Adipocyte (in vitro differentiated cells): ENCODE measurements around the gene BAG3.
A peak's percentile ranks its signal among the peaks of the same experiment; 100 is the strongest.

Experiments
- DNase-seq: peaks from one replicate; pipeline ENCODE4 v3.0.0-alpha.2; 2015; ENCODE audit warnings: low read depth
- H3K27me3 ChIP-seq: replicated peaks from 2 replicates; pipeline ENCODE4 v1.7.0; 2013; ENCODE audit warnings: mild to moderate bottlenecking, low read length, moderate library complexity; ENCODE audit not compliant: control insufficient read depth, insufficient read depth
- H3K36me3 ChIP-seq: 2 replicates; pipeline ENCODE4 v1.7.0; 2013; ENCODE audit warnings: low read length, mild to moderate bottlenecking, moderate library complexity; ENCODE audit not compliant: control insufficient read depth, insufficient read depth, severe bottlenecking
- H3K4me1 ChIP-seq: 2 replicates; pipeline ENCODE4 v1.7.0; 2013; ENCODE audit warnings: mild to moderate bottlenecking, low read length, moderate library complexity; ENCODE audit not compliant: control insufficient read depth, insufficient read depth
- H3K4me3 ChIP-seq: 2 replicates; pipeline ENCODE4 v1.7.0; 2013; ENCODE audit warnings: mild to moderate bottlenecking, low read length, moderate library complexity
- H3K9ac ChIP-seq: 2 replicates; pipeline ENCODE4 v1.7.0; 2013; ENCODE audit warnings: mild to moderate bottlenecking, low read length, moderate library complexity
- H3K9me3 ChIP-seq: 2 replicates; pipeline ENCODE4 v1.7.0; 2013; ENCODE audit warnings: mild to moderate bottlenecking, low read length, moderate library complexity; ENCODE audit not compliant: control insufficient read depth

BAG3 gene

DNA sequence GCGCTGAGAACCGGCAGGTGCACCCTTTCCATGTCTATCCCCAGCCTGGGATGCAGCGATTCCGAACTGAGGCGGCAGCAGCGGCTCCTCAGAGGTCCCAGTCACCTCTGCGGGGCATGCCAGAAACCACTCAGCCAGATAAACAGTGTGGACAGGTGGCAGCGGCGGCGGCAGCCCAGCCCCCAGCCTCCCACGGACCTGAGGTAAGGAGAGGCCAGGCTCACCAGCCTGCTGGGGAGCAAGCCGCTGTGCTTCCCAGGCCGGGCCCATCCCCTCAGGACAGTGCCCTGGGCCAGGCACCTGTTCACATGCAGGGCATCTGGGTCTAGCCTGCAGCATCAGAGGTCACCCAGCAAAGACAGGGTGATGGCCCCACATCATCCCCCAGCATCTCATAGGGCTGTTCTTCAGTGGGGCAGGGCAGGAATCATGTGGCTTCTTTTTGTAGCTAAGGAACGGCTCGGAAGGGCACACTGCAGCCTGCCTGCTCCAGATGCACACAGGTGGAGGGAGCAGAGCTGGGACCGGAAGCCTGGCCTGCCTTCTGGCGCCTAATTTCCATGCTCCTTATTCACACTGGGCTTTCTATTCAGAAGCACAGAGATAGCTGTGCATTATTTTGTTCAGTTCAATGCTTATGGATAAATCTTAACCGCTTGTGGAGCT lies 18.9 kb downstream of the BAG3 start:
- Histone ChIP-seq H3K36me3 (peaks cover 53% of the 10 kb centered on the region), H3K4me3 (no peak overlapping the region), H3K9me3 (no peaks in the 10 kb centered on the region), H3K27me3 (no peaks in the 10 kb centered on the region), H3K9ac (peak overlapping the region; percentile 0), H3K4me1 (peaks cover 43% of the 10 kb centered on the region)
- DNase-seq = no peak

DNA sequence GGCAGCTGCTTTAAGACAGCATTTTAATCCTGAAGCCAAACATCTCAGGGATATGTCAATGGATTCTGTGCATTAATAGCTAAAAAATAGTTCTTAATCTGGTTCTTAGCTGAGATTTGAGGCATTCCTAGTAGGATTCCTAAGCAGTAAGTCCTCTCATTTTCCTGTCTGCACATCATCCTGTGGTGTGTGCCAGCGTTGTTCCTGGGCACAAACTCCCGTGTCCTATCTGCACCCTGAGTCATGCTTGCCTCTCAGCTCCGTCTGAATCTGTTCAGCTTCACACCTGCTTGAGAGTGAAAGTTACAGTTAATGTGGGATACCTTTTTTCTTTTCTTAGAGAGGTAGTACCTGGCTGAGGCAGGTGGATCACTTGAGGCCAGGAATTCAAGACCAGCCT lies 19.5 kb downstream of the BAG3 start:
- Histone ChIP-seq H3K9me3 (no peaks in the 10 kb centered on the region), H3K27me3 (no peaks in the 10 kb centered on the region), H3K4me3 (no peak overlapping the region), H3K36me3 (peaks cover 55% of the 10 kb centered on the region), H3K4me1 (peaks cover 38% of the 10 kb centered on the region), H3K9ac (peak overlapping the region; percentile 0)
- peak; percentile 41 for DNase-seq

DNA sequence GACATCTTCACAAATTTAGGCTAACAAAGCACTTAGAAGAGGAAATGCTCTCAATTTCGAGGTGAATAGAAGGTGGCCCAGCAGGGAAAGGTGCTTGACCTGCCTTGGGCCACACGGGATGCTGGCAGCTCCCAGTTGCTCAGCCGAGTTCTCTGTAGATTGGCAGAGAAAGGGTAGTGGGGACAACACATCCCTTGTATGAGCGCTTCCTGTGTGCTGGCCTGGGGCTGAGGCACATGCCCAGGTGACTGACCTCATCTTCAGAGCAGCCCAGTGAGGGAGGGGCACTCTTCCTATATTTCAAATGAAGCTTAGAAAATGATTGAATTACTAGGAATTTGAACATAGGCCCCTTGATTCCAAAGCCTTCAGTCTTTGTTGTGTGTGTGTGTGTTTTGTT lies 20.2 kb downstream of the BAG3 start:
- Histone ChIP-seq H3K4me1 (peaks cover 32% of the 10 kb centered on the region), H3K27me3 (no peaks in the 10 kb centered on the region), H3K9ac (no peak overlapping the region), H3K36me3 (peaks cover 60% of the 10 kb centered on the region), H3K9me3 (no peaks in the 10 kb centered on the region), H3K4me3 (no peak overlapping the region)
- no peak for DNase-seq

DNA sequence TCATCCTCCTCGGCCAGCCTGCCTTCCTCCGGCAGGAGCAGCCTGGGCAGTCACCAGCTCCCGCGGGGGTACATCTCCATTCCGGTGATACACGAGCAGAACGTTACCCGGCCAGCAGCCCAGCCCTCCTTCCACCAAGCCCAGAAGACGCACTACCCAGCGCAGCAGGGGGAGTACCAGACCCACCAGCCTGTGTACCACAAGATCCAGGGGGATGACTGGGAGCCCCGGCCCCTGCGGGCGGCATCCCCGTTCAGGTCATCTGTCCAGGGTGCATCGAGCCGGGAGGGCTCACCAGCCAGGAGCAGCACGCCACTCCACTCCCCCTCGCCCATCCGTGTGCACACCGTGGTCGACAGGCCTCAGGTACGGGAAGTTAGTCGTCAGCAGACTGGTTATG lies 21.1 kb downstream of the BAG3 start:
- peaks cover 23% of the 10 kb centered on the region for H3K4me1 ChIP-seq
- H3K27me3 ChIP-seq = no peaks in the 10 kb centered on the region
- H3K4me3 ChIP-seq = no peak overlapping the region
- H3K9me3 ChIP-seq = no peaks in the 10 kb centered on the region
- DNase-seq = no peak
- H3K36me3 ChIP-seq = peaks cover 70% of the 10 kb centered on the region
- H3K9ac ChIP-seq = no peak overlapping the region

DNA sequence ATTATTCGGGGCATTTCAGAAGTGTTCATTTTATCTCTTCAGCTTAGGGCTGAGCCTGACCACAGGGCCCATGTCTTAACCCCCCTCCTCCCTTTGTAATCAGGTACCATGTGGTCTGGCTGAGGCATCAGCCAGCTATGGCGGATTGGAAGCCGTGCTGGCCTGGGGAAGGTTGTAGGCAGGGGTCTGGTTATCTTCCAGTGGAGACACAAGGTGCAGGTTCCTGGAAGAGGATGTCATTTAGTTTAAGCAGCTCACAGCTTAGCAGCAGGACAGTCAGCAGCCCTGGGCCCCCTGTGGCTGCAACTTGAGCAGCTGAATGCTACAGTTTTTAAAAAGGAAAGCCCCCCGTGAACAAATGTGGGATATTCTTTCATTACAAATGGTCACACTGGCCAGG lies 22.1 kb downstream of the BAG3 start:
- no peak overlapping the region for H3K4me3 ChIP-seq
- DNase-seq = no peak
- no peak overlapping the region for H3K9ac ChIP-seq
- peaks cover 13% of the 10 kb centered on the region for H3K4me1 ChIP-seq
- no peaks in the 10 kb centered on the region for H3K9me3 ChIP-seq
- no peaks in the 10 kb centered on the region for H3K27me3 ChIP-seq
- peaks cover 79% of the 10 kb centered on the region for H3K36me3 ChIP-seq

DNA sequence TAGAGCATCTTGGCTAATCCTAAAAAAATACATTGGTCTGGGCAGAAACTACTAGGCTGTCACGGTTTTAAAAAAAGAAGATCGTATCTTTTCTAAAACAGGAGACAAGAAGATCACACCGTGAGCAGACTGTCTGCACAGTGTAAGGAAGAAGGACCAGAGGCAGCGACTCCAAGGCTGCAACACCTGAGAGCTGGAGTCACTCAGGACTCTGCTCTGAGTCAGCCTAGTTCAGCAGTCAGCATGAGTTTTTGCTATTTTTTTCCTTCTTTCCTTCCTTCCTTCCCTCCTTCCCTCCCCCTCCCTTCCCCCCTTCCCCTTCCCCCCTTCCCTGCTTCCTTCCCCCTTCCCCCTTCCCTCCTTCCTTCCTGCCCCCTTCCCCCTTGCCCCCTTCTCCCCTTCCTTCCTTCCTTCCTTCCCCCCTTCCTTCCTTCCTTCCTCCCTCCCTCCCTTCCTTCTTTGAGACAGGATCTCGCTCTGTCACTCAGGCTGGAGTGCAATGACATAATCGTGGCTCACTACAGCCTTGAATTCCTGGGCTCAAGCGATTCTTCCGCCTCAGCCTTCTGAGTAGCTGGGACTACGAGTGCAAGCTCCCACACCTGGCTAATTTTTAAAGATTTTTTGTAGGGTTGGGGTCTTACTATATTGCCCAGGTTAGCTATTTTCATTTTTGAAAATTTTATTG lies 24.4 kb downstream of the BAG3 start:
- Histone ChIP-seq H3K9ac (no peak overlapping the region), H3K4me1 (peaks cover 16% of the 10 kb centered on the region), H3K4me3 (no peak overlapping the region), H3K9me3 (no peaks in the 10 kb centered on the region), H3K27me3 (no peaks in the 10 kb centered on the region), H3K36me3 (peaks cover 72% of the 10 kb centered on the region)
- DNase-seq = no peak

DNA sequence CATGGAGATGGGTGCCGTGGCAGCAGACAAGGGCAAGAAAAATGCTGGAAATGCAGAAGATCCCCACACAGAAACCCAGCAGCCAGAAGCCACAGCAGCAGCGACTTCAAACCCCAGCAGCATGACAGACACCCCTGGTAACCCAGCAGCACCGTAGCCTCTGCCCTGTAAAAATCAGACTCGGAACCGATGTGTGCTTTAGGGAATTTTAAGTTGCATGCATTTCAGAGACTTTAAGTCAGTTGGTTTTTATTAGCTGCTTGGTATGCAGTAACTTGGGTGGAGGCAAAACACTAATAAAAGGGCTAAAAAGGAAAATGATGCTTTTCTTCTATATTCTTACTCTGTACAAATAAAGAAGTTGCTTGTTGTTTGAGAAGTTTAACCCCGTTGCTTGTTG lies 25.9 kb downstream of the BAG3 start:
- Histone ChIP-seq H3K4me3 (no peak overlapping the region), H3K9me3 (no peaks in the 10 kb centered on the region), H3K36me3 (peaks cover 58% of the 10 kb centered on the region), H3K27me3 (no peaks in the 10 kb centered on the region), H3K9ac (no peak overlapping the region), H3K4me1 (peaks cover 25% of the 10 kb centered on the region)
- no peak for DNase-seq

DNA sequence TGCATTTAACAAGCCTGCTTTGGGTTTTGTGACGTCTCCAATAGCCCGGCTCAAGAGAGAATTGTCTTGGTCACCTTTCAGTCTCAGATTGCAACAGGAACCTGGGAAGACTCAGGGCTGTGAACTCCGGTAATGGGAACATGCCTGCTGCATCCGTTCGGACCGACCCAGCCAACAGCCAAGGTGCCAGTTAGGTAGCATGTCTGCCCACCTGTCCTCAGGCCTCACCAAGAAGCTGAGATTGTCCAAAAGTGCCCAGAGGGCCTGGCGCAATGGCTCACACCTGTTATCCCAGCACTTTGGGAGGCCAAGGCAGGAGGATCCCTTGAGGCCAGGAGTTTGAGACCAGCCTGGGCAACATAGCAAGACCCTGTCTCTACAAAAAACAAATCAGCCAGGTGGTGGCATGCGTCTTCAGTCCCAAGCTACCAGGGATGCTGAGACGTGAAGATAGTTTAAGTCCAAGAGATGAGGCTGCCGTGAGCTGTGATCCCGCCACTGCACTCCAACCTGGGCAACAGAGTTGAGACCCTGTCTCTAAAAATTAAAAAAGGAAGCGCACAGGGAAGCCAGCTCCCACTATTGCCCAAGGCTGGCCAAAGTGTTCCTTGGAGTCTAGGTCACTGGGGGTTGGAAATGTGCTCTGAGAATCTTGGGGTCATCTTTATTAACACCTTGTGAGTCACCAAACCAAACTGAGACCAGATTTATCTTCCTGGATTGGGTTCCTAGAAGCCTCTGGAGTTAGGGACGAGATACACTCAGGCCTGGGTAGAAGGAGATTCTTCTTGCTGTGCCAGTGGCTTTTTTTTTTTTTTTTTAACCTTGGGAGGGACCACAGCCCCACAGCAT lies 26.9 kb downstream of the BAG3 start:
- H3K36me3 ChIP-seq = peaks cover 48% of the 10 kb centered on the region
- H3K4me3 ChIP-seq = no peak overlapping the region
- H3K9me3 ChIP-seq = no peaks in the 10 kb centered on the region
- no peak overlapping the region for H3K9ac ChIP-seq
- H3K27me3 ChIP-seq = no peaks in the 10 kb centered on the region
- DNase-seq = no peak
- H3K4me1 ChIP-seq = peaks cover 30% of the 10 kb centered on the region

DNA sequence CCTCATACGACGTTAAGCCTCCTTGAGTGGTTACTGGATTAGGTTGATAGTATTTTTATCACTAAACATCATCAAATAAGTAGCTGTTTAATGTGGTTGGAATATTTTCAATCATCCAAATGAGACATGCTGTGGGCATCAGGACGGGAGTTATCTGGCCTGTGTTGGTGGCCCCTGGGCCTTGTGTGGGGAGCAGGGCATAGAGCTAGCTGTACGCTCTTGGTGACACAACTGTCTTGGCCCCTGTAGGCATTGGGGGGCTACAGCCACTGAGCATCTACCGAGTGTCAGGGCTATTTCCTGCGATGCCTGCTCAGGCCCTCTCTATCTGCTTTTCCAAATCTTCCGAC lies 28.3 kb downstream of the BAG3 start:
- peaks cover 35% of the 10 kb centered on the region for H3K36me3 ChIP-seq
- H3K9me3 ChIP-seq = no peaks in the 10 kb centered on the region
- H3K4me3 ChIP-seq = no peak overlapping the region
- DNase-seq = no peak
- peaks cover 30% of the 10 kb centered on the region for H3K4me1 ChIP-seq
- no peaks in the 10 kb centered on the region for H3K27me3 ChIP-seq
- no peak overlapping the region for H3K9ac ChIP-seq

DNA sequence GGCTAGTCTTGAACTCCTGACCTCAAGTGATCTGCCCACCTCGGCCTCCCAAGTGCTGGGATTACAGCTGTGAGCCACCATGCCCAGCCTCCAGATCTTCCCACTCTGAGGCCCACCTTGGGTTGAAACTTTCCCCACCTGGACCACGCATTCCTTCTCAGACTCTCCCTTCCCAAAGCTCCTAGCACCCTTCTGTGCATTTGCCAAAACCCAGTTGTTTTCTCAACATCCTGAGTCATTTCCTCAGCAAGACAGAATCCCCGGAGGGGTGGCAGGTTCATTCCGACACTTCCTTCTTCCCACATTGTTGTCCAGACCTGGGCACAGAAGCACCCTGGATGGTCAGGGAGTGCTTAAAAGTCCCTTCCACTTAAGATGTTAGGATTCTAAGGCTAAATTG lies 28.9 kb downstream of the BAG3 start:
- no peaks in the 10 kb centered on the region for H3K9me3 ChIP-seq
- H3K9ac ChIP-seq = no peak overlapping the region
- no peak overlapping the region for H3K4me3 ChIP-seq
- H3K36me3 ChIP-seq = peaks cover 29% of the 10 kb centered on the region
- peaks cover 30% of the 10 kb centered on the region for H3K4me1 ChIP-seq
- peak; percentile 62 for DNase-seq
- no peaks in the 10 kb centered on the region for H3K27me3 ChIP-seq

DNA sequence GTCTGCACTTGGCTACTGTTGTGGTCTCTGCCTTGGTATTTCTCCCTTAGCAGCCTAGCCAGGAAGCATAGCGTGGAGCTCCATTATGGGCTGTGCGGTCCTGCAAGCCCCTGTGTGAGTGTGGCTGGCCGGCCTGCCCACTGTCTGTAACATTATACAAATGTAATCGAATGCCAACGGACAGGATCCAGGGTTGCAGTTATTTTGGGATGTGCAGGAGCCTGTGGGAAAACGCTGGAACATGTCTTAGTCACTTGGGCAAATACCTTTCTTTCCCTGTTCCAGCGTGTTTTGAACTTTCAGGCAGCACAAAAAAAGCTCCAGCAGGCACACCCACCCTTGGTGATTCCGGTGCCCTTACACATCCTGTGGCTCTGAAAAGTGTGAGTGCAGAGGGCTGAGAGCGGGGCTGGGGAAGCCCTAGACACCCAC lies 29.5 kb downstream of the BAG3 start:
- Histone ChIP-seq H3K9ac (no peak overlapping the region), H3K36me3 (peaks cover 26% of the 10 kb centered on the region), H3K27me3 (no peaks in the 10 kb centered on the region), H3K4me3 (no peak overlapping the region), H3K9me3 (no peaks in the 10 kb centered on the region), H3K4me1 (peaks cover 30% of the 10 kb centered on the region)
- peak; percentile 35 for DNase-seq
